Endometrial microvascular endothelial cells (primary cell): ENCODE measurements around the gene GTF3C1. TPM values are rescaled to one million over a fixed set of nuclear protein-coding genes. Genes with fewer than 3 reads are reported as not detected.

Experiments used
- in situ Hi-C: cut with HindIII; loops from 2 replicates; pipeline ENCODE4 v1.10.0; 2017; ENCODE audit warnings: low sequenced_read_pairs, low pct_unique_long_range_greater_than_20kb; ENCODE audit errors: inconsistent ontology term
- total RNA-seq: library from RNA; depleted of rRNA; stranded (reverse); fragments of >200 nt; gene quantifications from one replicate; pipeline ENCODE4 v1.2.3, GENCODE V29; 2015; ENCODE audit errors: inconsistent ontology term

Gene GTF3C1
- total RNA-seq, 1 donor from 2014 or later, result 68.9 TPM

DNA sequence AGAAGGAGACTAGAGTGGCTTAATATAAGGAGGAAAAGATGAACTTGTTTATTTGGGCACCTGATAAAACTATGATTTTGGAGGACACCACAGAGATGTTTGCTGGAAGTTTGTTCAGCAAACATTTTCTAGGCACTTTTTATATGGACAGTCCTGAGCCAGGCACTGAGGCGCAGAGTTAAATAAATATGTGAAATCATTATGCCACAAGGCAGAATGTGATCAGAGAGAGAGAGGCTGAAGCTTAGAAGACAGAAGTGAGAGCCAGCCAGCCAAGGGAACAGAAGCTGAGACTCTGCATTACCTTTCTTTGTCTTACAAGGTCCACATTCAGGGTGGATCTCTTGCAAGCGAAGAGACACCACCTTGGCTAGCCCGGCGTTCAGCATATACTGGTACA is 21.4 kb downstream of the GTF3C1 start:
- in situ Hi-C loops, result no loop called here

DNA sequence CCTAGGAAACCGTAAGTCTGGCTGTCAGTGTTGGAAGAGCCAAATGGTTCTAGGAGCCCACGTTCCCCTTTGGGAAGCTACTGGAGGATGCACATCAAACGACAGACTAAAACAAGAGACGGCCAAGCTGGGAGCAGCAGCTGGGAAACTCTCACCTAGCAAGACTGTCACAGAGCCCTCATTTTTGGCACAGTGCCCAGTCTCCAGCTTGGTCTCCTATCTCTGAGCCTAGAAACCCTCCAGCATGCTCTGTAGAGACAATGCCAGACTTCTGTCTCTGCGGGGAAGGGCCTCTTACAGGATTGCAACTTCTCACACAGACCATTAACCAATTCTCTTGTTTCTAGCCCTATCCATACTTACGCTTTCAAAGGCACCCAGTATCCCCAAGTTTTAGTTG is 23.5 kb downstream of the GTF3C1 start:
- in situ Hi-C loops, result no loop called here

DNA sequence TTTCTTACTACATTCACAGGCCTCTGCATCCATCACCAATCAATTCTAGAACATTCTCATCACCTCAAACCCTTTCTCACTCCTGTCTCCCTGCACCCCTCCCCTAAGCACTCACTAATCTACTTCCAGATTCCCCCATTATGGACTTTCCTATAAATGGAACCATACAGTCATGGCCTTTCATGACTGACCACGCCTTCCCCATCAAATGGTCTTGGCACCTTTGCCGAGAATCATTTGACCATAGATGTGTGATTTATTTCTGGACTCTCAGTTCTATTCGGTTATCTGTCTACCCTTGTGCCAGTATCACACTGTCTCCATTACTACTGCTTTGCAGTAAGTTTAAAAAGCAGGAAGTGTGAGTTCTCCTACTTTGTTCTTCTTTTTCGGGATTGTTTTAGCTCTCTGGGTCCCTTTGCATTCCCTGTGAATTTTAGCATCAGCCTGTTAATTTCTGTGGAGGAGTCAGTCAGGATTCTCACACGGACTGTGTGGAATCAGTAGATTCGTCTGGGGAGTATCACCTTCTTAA is 27.5 kb downstream of the GTF3C1 start:
- in situ Hi-C loops, result no loop called here

DNA sequence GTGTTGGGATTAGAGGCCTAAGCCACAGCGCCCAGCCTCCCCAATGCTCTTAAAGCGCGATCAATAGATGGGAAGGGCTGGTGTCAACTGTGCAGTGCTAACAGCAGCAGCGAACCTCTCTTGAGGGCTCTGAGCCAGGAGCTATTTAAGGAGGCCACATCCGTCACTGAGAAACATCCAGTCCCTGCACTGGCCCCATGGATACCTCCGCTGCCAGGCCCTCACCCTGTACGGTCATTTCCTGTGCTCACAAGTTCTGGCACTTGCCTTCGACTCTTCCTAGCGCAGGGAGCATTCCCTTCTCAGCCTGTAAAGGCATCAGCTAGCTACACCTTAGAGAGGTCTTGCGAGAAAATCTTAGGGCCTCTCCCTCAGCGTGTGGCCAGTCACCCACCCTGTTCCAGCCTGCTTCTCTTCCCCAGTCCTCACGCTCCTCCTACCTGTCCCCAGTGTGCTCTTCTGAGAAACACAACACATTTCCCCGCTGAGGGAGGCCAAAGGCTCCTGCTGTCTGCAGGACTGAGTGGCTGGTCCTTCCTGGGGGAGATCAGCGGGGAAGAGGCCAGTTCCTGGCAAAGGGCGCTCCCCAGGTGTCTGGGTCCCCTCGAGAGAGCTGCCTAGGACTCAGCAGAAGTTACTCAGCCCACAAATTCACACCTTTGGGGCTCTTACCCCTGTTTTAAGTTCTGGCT is 28.6 kb downstream of the GTF3C1 start:
- in situ Hi-C loops, result no loop called here

DNA sequence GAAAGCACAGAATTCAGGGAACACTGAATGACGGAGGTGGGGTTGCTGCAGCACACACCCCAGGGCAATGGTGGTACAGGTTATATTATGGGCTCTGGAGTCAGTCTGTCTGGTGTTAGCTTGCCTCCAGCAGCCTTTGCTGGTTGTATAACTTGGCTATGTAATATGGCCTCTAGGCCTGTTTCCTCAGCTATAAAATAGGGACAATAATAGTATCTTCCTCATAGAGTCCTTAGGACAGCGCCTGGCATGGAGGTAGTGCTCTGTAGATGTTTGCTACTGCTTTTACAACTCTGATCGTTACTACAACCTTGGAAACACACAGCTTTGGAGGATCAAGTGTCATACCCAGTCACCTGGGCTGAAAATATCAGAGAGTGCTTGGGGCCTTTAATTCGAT is 31.5 kb downstream of the GTF3C1 start:
- in situ Hi-C loops, result no loop called here

DNA sequence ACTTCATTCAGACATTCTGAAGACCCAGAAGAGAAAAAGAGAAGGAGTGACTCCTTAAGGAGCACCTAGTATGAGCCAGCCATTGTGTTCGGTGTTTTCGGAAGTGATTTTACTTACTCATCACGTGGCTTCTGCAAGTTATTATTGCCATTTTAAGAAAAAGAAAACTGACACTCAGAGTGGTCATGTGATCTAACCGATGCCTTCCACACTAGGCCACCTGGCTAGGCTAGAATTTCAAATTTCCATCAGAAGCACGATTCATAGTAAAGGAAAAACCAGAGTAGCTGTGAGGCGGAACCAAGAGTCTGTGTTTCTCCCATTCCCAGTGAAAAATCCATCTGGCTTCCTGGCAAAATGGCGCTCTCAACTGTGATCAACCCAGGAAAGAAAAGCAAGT is 32.0 kb downstream of the GTF3C1 start:
- in situ Hi-C loops, result no loop called here

DNA sequence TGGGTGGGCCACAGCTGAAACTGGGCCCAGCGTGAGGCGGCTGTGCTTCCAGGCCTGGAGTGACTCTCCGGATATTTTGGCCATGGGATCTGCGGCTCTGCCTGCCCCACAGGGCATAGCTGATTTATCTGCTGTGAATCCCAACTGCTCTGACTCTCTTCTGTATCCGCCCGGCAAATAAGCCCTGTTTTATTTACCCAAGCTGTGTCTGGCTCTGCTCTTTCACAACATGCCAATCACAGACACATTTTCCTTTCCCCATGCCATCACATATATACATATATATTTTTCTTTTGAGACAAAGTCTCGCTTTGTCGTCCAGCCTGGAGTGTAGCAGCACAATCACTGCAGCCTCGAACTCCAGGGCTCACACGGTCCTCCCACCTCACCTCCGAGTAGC is 33.3 kb downstream of the GTF3C1 start:
- in situ Hi-C loops, result no loop called here

DNA sequence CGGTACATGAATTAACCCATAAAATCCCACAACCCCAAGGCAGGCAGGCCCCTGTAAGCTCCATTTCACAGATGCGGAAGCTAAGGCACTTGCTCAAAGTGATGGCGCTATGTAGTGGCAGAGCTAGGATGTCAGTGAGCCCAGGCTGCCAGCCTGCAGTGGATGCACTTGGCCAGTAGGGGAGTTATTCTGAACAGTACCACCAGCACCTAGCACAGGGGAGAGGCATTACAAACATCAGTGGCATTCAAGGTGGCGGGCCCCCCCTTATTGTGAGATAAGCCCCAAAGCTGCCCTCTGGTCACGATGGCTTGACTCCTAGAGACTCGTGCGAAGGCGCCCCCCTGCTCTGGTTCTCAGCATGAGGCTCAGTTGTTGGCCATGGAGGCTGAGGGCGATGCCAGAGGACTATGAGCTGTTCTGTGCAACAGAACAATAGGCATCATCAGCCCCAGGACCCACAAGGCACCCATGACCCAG is 33.8 kb downstream of the GTF3C1 start:
- in situ Hi-C loops, result no loop called here

DNA sequence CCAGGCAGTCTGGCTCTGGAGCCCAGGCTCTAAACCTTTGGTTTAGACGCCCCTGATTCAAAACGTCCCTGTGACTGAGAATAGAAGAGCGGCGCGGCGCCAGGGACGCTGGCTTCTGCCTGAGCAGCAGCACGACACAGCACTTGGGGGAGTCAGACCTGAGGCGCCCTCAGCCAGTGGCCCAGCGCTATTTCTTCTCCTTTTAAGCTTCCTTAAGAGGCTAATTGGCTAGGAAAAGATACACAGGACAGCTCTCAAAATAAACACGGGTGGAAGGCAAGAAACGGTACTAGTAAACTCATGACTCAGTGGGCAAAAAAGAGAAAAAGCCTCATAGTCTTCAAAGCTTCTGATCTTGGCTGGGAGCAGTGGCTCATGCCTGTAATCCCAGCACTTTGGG is 34.9 kb downstream of the GTF3C1 start:
- in situ Hi-C loops, result no loop called here

DNA sequence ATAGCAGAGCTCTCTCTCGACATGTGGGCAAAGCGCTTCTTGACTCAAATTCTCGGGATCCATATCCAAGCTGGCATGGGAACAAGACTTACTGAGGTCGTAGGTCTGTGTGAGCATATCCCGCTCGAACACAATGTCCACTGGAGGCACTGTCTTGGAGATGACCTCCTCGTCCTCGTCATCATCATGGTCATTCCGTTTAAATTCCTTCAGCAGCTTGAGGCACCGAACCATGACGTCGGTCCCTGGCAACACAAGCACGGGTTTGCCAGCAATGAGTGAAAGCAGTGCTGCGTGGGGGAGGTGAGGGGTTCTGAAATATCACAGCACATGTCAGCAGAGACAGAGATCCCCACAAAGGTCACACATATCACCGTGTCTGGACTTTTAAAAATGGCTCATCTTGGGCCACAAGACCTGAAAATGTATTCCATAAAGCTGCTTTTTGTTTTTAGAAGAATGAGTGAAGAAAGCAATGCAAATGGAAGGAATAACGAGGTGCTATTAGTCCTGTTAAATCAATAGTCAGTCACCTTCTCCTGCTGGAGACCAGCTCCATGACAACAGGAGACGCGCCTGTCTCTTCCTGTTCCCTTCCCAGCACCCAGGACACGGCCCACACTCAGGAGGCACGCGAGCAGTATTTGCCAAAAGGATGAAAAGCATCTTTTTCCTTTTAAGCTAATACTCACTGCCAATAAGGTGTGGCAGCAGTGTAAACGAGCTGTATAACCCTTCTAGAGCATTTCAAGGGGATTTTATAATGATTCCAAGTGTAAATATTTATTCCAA is 37.9 kb downstream of the GTF3C1 start:
- in situ Hi-C loops, result no loop called here

DNA sequence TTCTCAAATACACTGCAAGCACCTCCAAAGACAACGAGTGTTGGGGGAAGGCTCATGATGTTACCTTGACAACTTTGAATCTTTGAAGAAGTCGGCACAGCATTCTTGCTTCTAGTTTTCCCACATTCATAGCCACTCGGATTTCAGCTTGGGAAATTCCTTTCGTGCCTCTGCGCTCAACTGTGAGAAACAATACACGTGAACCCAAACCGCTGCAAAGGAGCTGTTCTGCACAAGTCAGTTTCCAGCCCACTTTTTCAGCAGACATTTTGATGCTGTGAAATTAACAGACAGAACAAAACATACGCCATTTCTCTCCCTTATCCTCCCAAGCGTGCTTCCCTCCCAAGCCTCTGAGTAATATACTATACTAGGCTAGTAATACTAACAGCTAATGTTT is 41.2 kb downstream of the GTF3C1 start:
- in situ Hi-C loops, result no loop called here

DNA sequence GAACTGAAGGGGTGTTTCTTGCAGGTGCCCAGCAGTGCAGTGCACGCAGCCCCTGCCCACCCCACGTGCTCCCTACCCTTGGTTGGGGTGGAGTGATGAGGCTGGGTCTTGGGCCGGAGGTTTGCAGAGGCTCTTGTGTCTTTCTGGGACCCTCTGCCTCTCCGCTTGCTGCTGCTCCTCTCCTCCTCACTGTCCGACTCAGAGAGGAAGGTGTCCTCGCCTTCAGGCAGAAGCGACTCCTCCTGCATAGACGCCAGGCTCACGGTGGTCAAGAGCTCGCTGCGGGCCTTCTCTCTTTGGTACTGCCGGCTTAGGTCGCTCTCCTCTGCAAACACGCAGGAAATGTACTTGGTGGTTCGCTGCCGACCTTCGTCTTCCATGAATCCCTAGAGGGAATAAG is 42.9 kb downstream of the GTF3C1 start:
- in situ Hi-C loops, result no loop called here

DNA sequence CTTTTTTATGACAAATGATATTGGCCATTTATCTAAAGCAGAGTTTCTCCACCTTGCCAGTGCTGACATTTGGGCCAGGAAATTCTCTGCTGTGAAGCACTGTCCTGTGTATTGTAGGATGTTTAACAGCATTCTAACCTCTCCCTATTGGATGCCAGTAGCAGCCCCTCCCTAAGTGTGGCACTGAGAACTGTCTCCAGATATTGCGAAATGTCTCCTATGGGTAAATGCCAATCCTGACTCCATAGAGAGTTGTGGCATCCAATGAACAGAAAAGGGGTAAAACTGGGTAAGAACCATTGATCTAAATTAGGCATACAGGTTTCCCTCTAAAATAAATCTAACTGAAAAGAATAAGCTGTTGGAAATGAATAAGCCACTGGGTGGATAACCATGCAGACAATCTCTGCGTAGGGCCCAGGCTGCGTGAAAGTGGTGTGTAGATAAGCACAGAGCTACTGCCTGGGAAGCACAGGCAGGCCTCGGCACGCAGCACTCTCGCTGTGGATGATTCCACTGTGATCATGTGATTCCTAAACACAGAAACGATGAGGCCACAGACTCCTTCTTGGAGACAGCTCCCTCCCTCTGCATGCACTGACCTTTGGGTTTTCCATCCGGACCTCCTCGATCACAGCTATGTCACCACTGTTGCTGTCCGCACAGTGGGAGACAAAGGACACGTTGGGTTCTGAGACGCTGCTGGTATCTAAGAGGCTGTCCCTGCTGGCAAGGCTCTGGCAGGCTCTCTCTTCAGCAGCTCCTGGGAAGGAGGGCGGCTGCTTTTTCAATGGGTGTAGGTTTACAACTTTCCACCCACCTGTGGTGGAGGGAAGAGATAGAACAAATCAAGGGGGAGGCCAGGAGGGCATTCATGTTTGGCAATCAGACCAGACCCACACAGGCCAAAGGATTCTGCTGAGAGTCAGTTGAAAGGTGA is 44.1 kb downstream of the GTF3C1 start:
- in situ Hi-C loops, result no loop called here

DNA sequence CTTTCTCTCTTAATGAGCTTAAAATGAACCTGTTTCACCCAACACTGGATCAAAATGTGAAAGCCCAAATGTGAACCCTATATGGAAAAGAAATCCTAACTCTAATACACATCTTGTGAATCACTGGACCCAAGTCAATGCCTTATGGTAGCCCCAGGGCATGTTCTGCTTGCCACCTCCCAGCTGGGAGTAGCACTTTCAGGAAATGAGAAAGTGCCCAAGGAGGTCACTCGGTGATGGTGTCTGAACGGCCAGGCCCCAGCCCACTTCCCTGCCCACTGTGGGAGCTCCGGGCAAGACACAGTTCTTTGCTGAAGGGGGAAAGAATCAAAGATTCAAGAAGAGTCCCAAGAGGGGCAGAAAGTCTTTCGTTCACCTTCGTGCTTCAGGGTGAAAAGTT is 46.1 kb downstream of the GTF3C1 start:
- in situ Hi-C loops, result no loop called here

DNA sequence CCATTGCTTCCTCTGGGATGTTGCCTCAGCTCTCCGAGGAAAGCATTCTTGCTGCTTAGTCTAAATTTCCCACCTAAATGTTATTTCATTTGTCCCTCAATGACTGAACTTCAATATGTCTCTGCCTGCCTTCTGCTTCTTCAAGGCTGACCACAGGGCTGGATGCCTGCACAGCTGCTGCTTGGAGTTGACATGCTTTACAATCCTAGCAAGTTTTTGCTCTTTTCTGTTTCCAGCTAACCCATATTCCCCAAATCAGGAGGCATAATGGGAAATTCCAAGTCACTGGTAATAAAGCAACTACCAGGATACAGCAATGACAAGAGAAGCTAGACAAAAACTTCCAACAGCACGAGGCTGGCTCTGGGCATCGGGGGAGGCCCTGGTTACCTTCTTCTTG is 48.9 kb downstream of the GTF3C1 start:
- in situ Hi-C loops, result no loop called here

DNA sequence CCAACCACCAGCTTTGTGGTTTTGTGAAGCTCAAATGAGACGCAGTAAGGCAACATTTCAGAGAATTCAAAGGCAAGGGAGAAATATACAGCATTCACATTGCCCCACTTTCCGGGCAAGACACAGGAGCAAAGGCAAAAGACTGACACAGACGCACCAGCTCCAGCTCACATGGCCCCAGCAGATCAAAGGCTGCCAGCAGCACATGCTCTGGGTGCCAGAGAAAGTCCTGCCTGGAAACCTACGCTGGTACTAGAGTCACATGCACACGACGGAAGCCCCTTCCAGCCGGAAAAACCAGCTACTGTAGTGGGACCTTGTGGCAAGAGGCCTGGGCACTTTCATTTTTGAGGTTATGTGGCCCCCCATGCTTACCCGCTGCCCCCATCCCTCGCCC is 50.1 kb downstream of the GTF3C1 start:
- in situ Hi-C loops, result no loop called here

DNA sequence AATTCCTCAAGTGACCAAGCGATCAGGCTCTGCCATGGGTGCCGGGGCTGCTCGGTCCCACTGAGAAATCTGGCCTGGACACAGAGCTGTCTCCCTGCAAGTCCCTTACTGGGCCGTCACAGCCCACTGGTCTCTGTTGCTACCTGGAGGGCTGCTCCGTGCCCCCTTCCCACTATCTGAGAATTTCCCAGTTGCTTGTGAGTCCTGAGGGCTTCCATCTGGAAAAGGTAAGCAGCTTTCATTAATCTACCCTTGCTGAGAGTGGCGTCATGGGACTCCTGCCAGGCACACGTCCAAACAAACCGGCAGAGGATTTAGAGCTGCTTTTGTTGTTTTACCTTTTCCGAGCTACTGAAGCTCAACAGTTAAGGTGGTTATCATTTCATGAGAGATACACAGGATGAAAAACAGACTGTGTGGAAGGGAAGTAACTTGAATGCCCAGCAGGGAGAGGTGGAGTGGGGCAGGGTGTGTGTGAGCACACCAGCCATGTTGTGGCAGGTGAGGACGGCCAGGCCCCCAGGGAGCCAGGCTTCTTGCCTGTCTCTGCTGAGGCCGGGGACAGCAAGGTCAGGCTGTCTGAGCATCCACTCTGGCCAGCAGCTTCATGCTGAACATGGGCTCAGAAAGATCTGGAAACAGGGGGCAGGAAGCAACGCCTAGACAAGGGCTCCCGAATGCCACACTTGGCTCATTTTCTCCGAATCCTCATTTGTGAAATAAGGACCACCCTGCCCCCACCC is 50.6 kb downstream of the GTF3C1 start:
- in situ Hi-C loops, result no loop called here

DNA sequence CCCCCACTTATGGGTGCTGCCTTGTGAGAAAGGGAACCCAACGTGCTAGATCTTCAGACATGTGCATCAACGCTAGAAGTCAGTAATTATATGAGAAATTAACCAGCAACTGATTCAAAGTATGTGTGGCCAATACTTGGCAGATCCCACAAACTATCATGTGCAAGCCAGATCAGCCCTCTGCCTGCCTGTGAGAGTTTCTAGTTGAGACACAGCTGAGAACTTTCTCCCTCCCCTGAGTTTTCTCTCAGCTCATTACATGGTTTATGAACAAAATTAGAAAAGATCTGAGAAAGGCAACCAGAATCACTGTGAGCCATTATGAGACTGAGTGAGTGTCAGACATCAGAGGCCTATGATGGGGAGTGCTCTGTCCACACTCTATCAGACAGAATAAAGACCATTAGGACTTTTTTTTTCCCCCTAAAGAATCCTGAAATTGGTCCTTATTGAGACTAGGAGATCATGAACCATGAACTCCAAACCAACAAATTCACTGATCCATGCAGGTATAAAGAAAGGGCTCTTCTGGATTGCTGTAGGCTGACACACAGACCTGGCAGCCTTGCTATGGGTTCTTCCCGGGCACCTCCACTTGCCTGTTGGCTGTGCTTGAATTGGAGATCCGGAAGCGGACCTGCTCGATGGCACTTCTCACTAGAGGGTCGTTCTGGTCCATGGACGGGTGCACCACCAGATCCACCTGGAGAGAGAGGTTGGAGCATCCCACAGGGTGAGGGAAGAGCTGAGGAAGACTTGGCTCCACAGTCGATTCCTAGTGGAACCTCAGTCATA is 51.5 kb downstream of the GTF3C1 start:
- in situ Hi-C loops, result no loop called here
